Esophagus muscularis mucosa (tissue), 4 donors: Measurements from ENCODE around the gene RBM45. TPM values are rescaled to one million over a fixed set of nuclear protein-coding genes. Genes with fewer than 3 reads are reported as not detected.

Experiments used
- DNase-seq: peaks from one replicate; pipeline ENCODE4 v3.0.0-alpha.2; 2017; ENCODE audit errors: extremely low spot score
- H3K27ac ChIP-seq, 4 donors: fragments of 200-600 bp; sonication (generic); replicated peaks in 1 of 4; 1 replicate in 3 of 4; 2 replicates in 1 of 4; pipeline ENCODE4 v1.5.1; 2016 to 2019; ENCODE audit warnings: mild to moderate bottlenecking in 1 of 4
- H3K27me3 ChIP-seq, 4 donors: fragments of 200-600 bp; sonication (generic); one replicate each; pipeline versions ENCODE4 v1.5.1 to v1.6.0; 2016 to 2019
- H3K36me3 ChIP-seq, 4 donors: fragments of 200-600 bp; sonication (generic); one replicate each; pipeline ENCODE4 v1.5.1; 2016 to 2019
- H3K4me1 ChIP-seq, 4 donors: fragments of 200-600 bp; sonication (generic); one replicate each; pipeline ENCODE4 v1.5.1; 2016 to 2019
- H3K4me3 ChIP-seq, 4 donors: fragments of 200-600 bp; sonication (generic); 1 replicate in 2 of 4; 2 replicates in 2 of 4; pipeline ENCODE4 v1.5.1; 2016 to 2019; ENCODE audit warnings: mild to moderate bottlenecking in 4 of 4, moderate library complexity in 1 of 4
- H3K9me3 ChIP-seq, 4 donors: fragments of 200-600 bp; sonication (generic); 1 replicate in 3 of 4; 2 replicates in 1 of 4; pipeline ENCODE4 v1.5.1; 2016 to 2019
- EP300 ChIP-seq: sonication (generic); formaldehyde crosslinking; IDR thresholded peaks from one replicate; pipeline ENCODE4 v1.6.1; 2017; ENCODE audit warnings: antibody characterized with exemption
- POLR2A ChIP-seq: fragments of 450-650 bp; IDR thresholded peaks from one replicate; pipeline ENCODE4 v1.6.1; 2017; ENCODE audit warnings: antibody characterized with exemption, moderate library complexity, mild to moderate bottlenecking, low read depth
- POLR2AphosphoS5 ChIP-seq, 2 donors: sonication (generic); formaldehyde crosslinking; IDR thresholded peaks; one replicate each; pipeline ENCODE4 v1.6.1; 2017; ENCODE audit warnings: antibody characterized with exemption in 2 of 2
- WGBS: methylation state at CpG from one replicate; pipeline ENCODE4 v1.1.5; 2018; 5-methylcytosine and 5-hydroxymethylcytosine counted together
- intact Hi-C: fragments of 100-400 bp; cut with DNase I; formaldehyde crosslinking; loops from one replicate; pipeline ENCODE4 v1.15.1; 2023
- total RNA-seq, 4 donors: library from RNA; depleted of rRNA; stranded (reverse); fragments of >200 nt; gene quantifications; one replicate each; pipeline versions ENCODE4 v1.1.0 to v1.2.1, GENCODE V29; 2016
- TF ChIP-seq, protein P1 (sequence below), 3 experiments: fragments of 200-600 bp in 2 of 3; fragments of 450-650 bp in 1 of 3; sonication (generic) in 2 of 3; IDR thresholded peaks; one replicate each; pipeline ENCODE4 v1.5.1; 2017 to 2019; ENCODE audit warnings: antibody characterized with exemption in 3 of 3, mild to moderate bottlenecking in 2 of 3, moderate library complexity in 1 of 3

The RBM45 gene
- total RNA-seq, 4 donors from 2014 or later, result 5.6 to 13.7 (median 7.4) TPM

DNA sequence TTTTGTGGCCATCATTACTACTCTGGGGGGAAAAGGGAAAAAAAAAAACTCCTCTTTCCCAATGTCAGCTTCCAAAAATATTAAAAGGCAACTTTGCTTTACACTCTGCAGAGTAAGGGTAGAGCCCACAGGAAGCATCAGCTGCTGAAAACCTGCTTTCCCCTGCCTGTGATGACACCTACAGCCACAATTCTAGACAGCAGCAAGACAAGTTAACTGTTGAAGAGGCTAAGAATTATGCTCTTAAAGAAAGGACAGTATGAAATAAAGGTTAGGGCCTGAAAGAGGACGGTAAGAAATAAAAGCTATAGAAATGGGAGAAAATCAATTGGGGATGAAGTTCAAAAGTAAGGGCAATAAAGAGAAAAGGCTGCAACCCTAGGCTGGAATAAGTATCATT lies 42.7 kb upstream of the RBM45 start:
- WGBS, result 42% methylated on average over 1 of the region's 1 CpG
- Histone ChIP-seq H3K4me3 (no peak overlapping the region), H3K9me3 (no peaks in the 10 kb centered on the region), H3K4me1 (peaks cover 12 to 16% (median 15%) of the 10 kb centered on the region in 4 donors), H3K36me3 (no peaks in the 10 kb centered on the region), H3K27ac (no peak overlapping the region), H3K27me3 (peaks cover 0 to 16% (median 0%) of the 10 kb centered on the region in 4 donors)
- intact Hi-C loops, result no loop called here
- DNase-seq, result no peak
- no peak for TF ChIP-seq POLR2A
- no peak for TF ChIP-seq POLR2AphosphoS5 (IDR thresholded peaks at IDR 0.05)
- no peak for TF ChIP-seq EP300
- TF ChIP-seq, protein P1, sequence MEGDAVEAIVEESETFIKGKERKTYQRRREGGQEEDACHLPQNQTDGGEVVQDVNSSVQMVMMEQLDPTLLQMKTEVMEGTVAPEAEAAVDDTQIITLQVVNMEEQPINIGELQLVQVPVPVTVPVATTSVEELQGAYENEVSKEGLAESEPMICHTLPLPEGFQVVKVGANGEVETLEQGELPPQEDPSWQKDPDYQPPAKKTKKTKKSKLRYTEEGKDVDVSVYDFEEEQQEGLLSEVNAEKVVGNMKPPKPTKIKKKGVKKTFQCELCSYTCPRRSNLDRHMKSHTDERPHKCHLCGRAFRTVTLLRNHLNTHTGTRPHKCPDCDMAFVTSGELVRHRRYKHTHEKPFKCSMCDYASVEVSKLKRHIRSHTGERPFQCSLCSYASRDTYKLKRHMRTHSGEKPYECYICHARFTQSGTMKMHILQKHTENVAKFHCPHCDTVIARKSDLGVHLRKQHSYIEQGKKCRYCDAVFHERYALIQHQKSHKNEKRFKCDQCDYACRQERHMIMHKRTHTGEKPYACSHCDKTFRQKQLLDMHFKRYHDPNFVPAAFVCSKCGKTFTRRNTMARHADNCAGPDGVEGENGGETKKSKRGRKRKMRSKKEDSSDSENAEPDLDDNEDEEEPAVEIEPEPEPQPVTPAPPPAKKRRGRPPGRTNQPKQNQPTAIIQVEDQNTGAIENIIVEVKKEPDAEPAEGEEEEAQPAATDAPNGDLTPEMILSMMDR (IDR thresholded peaks at IDR 0.05), result no peak

DNA sequence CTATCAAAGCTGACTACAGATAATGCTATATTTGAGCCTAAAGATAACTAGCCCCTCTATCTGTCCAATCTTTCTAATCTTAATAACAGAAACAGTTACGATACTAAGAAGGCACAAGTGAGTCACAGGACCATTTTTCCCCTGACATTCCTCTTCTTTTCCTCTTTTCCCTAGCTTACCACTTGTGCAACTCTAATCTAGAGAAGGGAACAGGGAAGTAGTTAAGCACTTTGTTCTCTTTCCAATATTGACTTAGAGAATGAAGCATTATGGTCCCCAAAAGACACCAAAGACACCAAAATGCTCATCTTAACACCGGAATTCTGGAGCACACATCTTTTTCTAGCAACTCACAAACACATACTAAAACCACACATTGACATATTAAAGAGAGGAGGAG lies 41.4 kb upstream of the RBM45 start:
- intact Hi-C loops, result no loop called here
- no peak overlapping the region for H3K4me3 ChIP-seq
- H3K27me3 ChIP-seq, result peaks cover 0 to 29% (median 0%) of the 10 kb centered on the region in 4 donors
- DNase-seq, result no peak
- WGBS, result 86% methylated on average over 2 of the region's 2 CpGs
- no peak overlapping the region for H3K27ac ChIP-seq
- no peaks in the 10 kb centered on the region for H3K9me3 ChIP-seq
- no peaks in the 10 kb centered on the region for H3K36me3 ChIP-seq
- H3K4me1 ChIP-seq, result peaks cover 12 to 16% (median 15%) of the 10 kb centered on the region in 4 donors
- no peak for TF ChIP-seq POLR2A
- TF ChIP-seq EP300, result no peak

DNA sequence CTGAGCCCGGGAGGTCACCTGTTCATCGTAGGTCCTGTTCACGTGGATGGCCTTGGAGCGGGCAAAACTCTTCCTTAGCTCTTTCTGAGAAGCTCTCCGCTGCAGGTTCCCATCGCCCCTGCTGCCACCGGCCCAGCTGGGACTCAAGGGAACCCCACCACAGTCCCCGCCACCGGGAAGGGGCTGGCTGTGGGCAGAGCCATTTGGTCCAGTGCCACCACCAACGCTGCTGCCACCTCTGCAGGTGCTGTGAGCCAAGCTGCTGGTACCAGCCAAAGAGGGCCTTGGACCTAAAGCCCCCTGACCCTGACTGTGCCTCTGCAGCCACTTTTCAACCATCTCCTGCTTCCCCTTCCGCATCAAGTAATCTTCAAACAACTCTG lies 40.2 kb upstream of the RBM45 start:
- H3K9me3 ChIP-seq, result no peaks in the 10 kb centered on the region

DNA sequence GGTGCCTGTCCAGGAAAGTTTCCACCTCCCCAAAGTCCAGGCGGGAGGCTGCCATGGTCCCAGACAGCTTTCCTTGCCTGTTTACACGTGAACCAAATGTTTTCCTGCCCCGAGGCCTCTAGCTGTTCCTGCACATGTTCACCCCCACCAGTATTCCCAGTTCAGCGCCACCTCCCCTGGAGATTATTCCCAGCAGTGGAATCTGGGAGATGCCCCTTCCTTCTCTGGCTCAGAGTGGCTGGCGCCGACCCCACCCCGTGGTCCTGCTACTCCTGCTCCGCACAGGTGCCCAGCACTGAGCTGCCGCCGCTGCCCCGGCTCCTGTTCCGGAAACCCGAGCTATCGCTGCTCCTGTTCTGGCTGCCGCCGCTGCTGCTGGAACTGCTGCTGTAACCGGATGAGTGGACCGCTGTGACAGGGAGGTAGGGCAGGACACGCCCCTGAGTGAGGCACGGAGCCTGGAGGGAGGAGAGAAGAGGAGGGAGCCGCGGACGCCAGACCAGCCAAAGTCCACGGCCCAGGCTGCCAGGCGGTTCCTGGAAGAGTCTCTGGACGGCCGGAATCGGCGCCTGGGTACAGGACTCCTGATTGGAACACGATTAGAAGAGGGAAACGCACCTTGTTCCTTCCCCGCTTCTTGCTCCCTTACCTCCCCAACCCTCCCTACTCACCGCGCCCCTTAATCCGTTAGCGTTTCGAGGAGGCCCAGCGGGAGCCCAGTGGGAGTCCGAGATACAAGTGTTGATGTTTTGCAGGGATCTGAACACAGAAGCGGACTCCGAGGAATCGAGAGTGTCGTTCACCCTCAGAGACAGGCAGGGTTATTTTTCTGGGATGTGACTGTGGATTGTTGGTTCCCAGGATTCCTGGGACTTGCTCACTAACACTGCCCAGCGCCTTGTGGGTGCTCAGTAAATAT lies 39.6 kb upstream of the RBM45 start, which contains the start of gene PDE11A:
Gene PDE11A, minus strand, starts transcription at position 395 of the 919 bp plus-strand sequence. Its CDS starts 340 bp downstream, at position 55.
- peak; percentile 92 for DNase-seq

More for the DNA sequence above, 40.2 kb upstream of the RBM45 start:
- no peak for TF ChIP-seq EP300
- TF ChIP-seq POLR2A, result no peak
- intact Hi-C loops, result no loop called here
- Histone ChIP-seq H3K27me3 (peaks cover 0 to 29% (median 0%) of the 10 kb centered on the region in 4 donors), H3K27ac (no peak overlapping the region), H3K36me3 (no peaks in the 10 kb centered on the region), H3K4me1 (peaks cover 12 to 16% (median 15%) of the 10 kb centered on the region in 4 donors), H3K4me3 (peak overlapping the region in 2 of 4 donors; percentile 50 to 57)
- peak; percentile 57 for DNase-seq
- 81% methylated on average over 4 of the region's 11 CpGs for WGBS

DNA sequence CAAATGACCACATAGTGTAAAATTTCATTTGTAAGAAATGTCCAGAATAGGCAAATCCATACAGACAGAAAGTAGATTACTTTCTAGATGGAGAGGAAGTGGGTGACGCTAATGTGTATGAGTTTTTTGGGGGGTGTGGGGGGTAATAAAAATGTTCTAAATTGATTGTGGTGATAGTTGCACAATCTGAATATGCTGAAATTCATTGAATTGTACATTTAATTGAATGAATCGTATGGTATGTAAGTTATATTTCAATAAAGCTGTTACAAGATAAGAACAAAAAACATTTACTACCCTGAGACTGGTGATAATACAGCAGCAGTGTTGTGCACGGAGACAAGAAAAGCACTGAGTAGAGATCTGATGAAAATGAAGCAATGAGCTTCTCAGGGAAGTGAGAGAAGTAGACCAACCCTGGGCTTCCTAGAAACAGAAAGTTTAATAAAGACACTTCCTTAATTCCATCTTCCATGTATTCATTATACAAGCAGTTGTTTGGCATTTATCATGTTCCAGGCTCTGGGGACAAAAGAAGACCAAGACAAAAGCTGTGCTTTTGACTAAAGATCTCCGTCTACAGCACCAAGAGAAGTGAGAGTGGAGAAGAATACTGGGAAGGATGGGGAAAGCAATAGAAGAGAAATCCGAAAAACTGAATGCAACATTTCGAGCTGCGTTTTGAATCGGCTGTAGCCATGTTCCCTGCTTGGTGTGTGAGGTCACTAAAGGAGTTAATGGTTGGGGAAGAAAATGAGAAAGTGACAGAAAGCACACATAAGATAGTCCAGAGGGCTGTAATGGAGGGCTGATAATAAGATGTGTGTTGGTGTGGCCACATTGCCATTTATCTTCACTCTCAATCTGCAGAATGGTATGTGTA lies 37.9 kb upstream of the RBM45 start:
- Histone ChIP-seq H3K27me3 (peaks cover 0 to 29% (median 0%) of the 10 kb centered on the region in 4 donors), H3K36me3 (no peaks in the 10 kb centered on the region), H3K4me3 (no peak overlapping the region), H3K4me1 (peaks cover 12 to 16% (median 15%) of the 10 kb centered on the region in 4 donors), H3K27ac (no peak overlapping the region), H3K9me3 (peaks cover 0 to under 1% (median 0%) of the 10 kb centered on the region in 4 donors)
- 87% methylated on average over 8 of the region's 8 CpGs for WGBS
- no peak for TF ChIP-seq POLR2AphosphoS5 (IDR thresholded peaks at IDR 0.05)
- no peak for TF ChIP-seq POLR2A
- TF ChIP-seq, protein P1 (IDR thresholded peaks at IDR 0.05), result no peak
- no peak for TF ChIP-seq EP300
- no peak for DNase-seq
- intact Hi-C loops, result no loop called here

More for the DNA sequence above, 39.6 kb upstream of the RBM45 start, which contains the start of gene PDE11A:
- Histone ChIP-seq H3K4me3 (peak within 1 kb of the TSS; percentile 50 to 57 (median 54)), H3K27me3 (peaks cover 0 to 29% (median 0%) of the 10 kb centered on the region in 4 donors), H3K36me3 (no peaks in the 10 kb centered on the region), H3K4me1 (peaks cover 12 to 16% (median 15%) of the 10 kb centered on the region in 4 donors), H3K9me3 (no peaks in the 10 kb centered on the region), H3K27ac (peak within 1 kb of the TSS in 1 of 4 donors; percentile 5)
- intact Hi-C loops, result no loop called here
- TF ChIP-seq POLR2AphosphoS5 (IDR thresholded peaks at IDR 0.05) (peak; percentile 17 to 45), POLR2A (no peak)
- WGBS, result 2% methylated on average over 42 of the region's 44 CpGs
